Right lung (tissue), 5 donors: Measurements from ENCODE around the gene YDJC. TPM values are rescaled to one million over a fixed set of nuclear protein-coding genes. Genes with fewer than 3 reads are reported as not detected.
"Not testable (repeated sequence)": the region's sequence is repeated elsewhere in the genome, so short reads cannot be mapped to it uniquely, and the experiment has no call there.

ENCODE experiments used
- DNase-seq, 2 donors: peaks; one replicate each; pipeline ENCODE4 v3.0.0-alpha.2; 2013
- polyA plus RNA-seq, 5 donors: library from polyadenylated mRNA; unstranded; fragments of 120-200 nt; gene quantifications; one replicate each; pipeline versions ENCODE4 v1.2.1 to v1.2.3, GENCODE V29; 2013; ENCODE audit warnings: inconsistent platforms in 1 of 5, low replicate concordance in 1 of 5; ENCODE audit not compliant: insufficient read length in 5 of 5, insufficient read depth in 1 of 5

YDJC gene
- polyA plus RNA-seq, 5 donors, result 6.6 to 14.0 (median 8.9) TPM

GRCh38 chr22:21611210-21611977 is 18.4 kb downstream of the YDJC start:
- no peak for DNase-seq

- DNase-seq, result not testable (repeated sequence)
These were observed 20.2 kb downstream of the YDJC start for GRCh38 chr22:21609556-21610157.

GRCh38 chr22:21606775-21607174 is 23.0 kb downstream of the YDJC start:
- DNase-seq, result no peak

- no peak for DNase-seq
These were observed 23.8 kb downstream of the YDJC start for GRCh38 chr22:21605887-21606564.

GRCh38 chr22:21603973-21604372 is 25.8 kb downstream of the YDJC start:
- no peak for DNase-seq

GRCh38 chr22:21602579-21602978 is 27.2 kb downstream of the YDJC start:
- DNase-seq, result no peak

GRCh38 chr22:21599053-21599893 is 30.5 kb downstream of the YDJC start:
- no peak for DNase-seq

GRCh38 chr22:21598302-21598701 is 31.5 kb downstream of the YDJC start:
- no peak for DNase-seq

GRCh38 chr22:21596356-21597135 is 33.3 kb downstream of the YDJC start:
- DNase-seq, result not testable (repeated sequence)

- no peak for DNase-seq
These were observed 34.9 kb downstream of the YDJC start for GRCh38 chr22:21594865-21595452.

GRCh38 chr22:21593406-21594232 is 36.2 kb downstream of the YDJC start:
- DNase-seq, result no peak

GRCh38 chr22:21592422-21592821 is 37.4 kb downstream of the YDJC start:
- no peak for DNase-seq

- DNase-seq, result no peak
These were observed 38.1 kb downstream of the YDJC start for GRCh38 chr22:21591695-21592094.

- DNase-seq, result no peak
These were observed 38.8 kb downstream of the YDJC start for GRCh38 chr22:21590809-21591641.

- DNase-seq, result no peak
These were observed 40.4 kb downstream of the YDJC start for GRCh38 chr22:21589396-21589795.

GRCh38 chr22:21587803-21588611 is 41.8 kb downstream of the YDJC start:
- DNase-seq, result no peak

GRCh38 chr22:21585389-21585788 is 44.4 kb downstream of the YDJC start:
- no peak for DNase-seq
